Astrocyte of the spinal cord (primary cell): ENCODE measurements around the gene PCP4L1.

Source experiments
- DNase-seq: peaks from one replicate; pipeline ENCODE4 v3.0.0; 2011; ENCODE audit warnings: low read depth, low spot score
- H3K4me3 ChIP-seq: 2 replicates; pipeline ENCODE4 v1.5.1; 2011; ENCODE audit warnings: low read depth, mild to moderate bottlenecking, low read length, moderate library complexity
- CTCF ChIP-seq: IDR thresholded peaks from 2 replicates; pipeline ENCODE4 v1.5.1; 2012; ENCODE audit warnings: low read depth, mild to moderate bottlenecking, low read length, inconsistent platforms
- in situ Hi-C: cut with HindIII; loops from 2 replicates; pipeline ENCODE4 v1.10.0; 2017; ENCODE audit warnings: low sequenced_read_pairs

The PCP4L1 gene

GRCh38 chr1:161267321-161267720 is 8.8 kb downstream of the PCP4L1 start:
- TF ChIP-seq CTCF = no peak
- in situ Hi-C loops = no loop called here

GRCh38 chr1:161273402-161273801 is 14.9 kb downstream of the PCP4L1 start:
- no peak overlapping the region for H3K4me3 ChIP-seq
- DNase-seq = no peak
- no peak for TF ChIP-seq CTCF
- in situ Hi-C loops = no loop called here

More at GRCh38 chr1:161267321-161267720, 8.8 kb downstream of the PCP4L1 start:
- DNase-seq = no peak
- H3K4me3 ChIP-seq = no peak overlapping the region

- H3K4me3 ChIP-seq = no peak overlapping the region
- TF ChIP-seq CTCF = no peak
- DNase-seq = no peak
- in situ Hi-C loops = no loop called here
These were observed 16.3 kb downstream of the PCP4L1 start for GRCh38 chr1:161274874-161275273.

GRCh38 chr1:161282991-161283390 is 24.4 kb downstream of the PCP4L1 start:
- no peak for DNase-seq

GRCh38 chr1:161285113-161285512 is 26.6 kb downstream of the PCP4L1 start:
- no peak for TF ChIP-seq CTCF
- no peak overlapping the region for H3K4me3 ChIP-seq
- no peak for DNase-seq
- in situ Hi-C loops = no loop called here

More at GRCh38 chr1:161282991-161283390, 24.4 kb downstream of the PCP4L1 start:
- TF ChIP-seq CTCF = no peak
- in situ Hi-C loops = no loop called here
- no peak overlapping the region for H3K4me3 ChIP-seq

GRCh38 chr1:161285521-161285920 is 27.0 kb downstream of the PCP4L1 start:
- no peak for TF ChIP-seq CTCF
- DNase-seq = no peak
- H3K4me3 ChIP-seq = no peak overlapping the region
- in situ Hi-C loops = no loop called here

GRCh38 chr1:161287482-161288054 is 29.0 kb downstream of the PCP4L1 start:
- in situ Hi-C loops = no loop called here
- H3K4me3 ChIP-seq = no peak overlapping the region
- no peak for TF ChIP-seq CTCF
- no peak for DNase-seq
